A549 (cell line): ENCODE data around the gene CHST13. TPM values are rescaled to one million over a fixed set of nuclear protein-coding genes. Genes with fewer than 3 reads are reported as not detected.

Source experiments
- ATAC-seq, 2 experiments: fragments of 200-7000 bp in 1 of 2; fragments of >200 bp in 1 of 2; cut with Nextera tagmentation in 1 of 2; cut with Tn5 transposase in 1 of 2; 3 replicates each; pipeline versions ENCODE4 v1.8.0 to v1.9.1; 2018 to 2020; ENCODE audit warnings: mild to moderate bottlenecking in 1 of 2, moderate library complexity in 1 of 2
- CTCF ChIA-PET: fragments of 300-600 bp; sonication (Branson Sonifier 250); formaldehyde crosslinking; extraction: SDS; loops from one replicate; lab custom pipeline; 2021; ENCODE audit warnings: antibody characterized with exemption, inconsistent platforms; lab: Yijun Ruan, JAX
- POLR2A ChIA-PET: fragments of 350-600 bp; formaldehyde crosslinking; extraction: SDS; loops from one replicate; lab custom pipeline; 2021; ENCODE audit warnings: antibody characterized with exemption, inconsistent platforms; lab: Yijun Ruan, JAX
- DNase-seq, 2 experiments: peaks; one replicate each; pipeline versions ENCODE4 v3.0.0 to v3.0.0-alpha.2; 2011 to 2016; ENCODE audit warnings: low read depth in 1 of 2, low spot score in 1 of 2
- FAIRE-seq: peaks from 2 replicates; lab custom pipeline; 2011; peaks lifted over from hg19 to GRCh38; lab: Jason Lieb, UNC
- H3K27ac ChIP-seq, 2 experiments: fragments of >200 bp; sonication (Bioruptor Twin); formaldehyde crosslinking; 3 replicates each; pipeline ENCODE4 v1.5.1; 2016 to 2017
- H3K4me1 ChIP-seq: fragments of >200 bp; sonication (Bioruptor Twin); formaldehyde crosslinking; 3 replicates; pipeline ENCODE4 v1.6.1; 2016
- H3K4me2 ChIP-seq: fragments of >200 bp; sonication (Bioruptor Twin); formaldehyde crosslinking; 3 replicates; pipeline ENCODE4 v1.6.1; 2016
- H3K4me3 ChIP-seq: fragments of >200 bp; sonication (Bioruptor Twin); formaldehyde crosslinking; 3 replicates; pipeline ENCODE4 v1.5.1; 2016
- H3K9me3 ChIP-seq: fragments of >200 bp; sonication (Bioruptor Twin); formaldehyde crosslinking; 3 replicates; pipeline ENCODE4 v1.6.1; 2016
- ATOH8 ChIP-seq: fragments of 250-450 bp; sonication (Bioruptor Pico); IDR thresholded peaks from 2 replicates; pipeline ENCODE4 v1.5.0; 2020; ENCODE audit warnings: low read depth, mild to moderate bottlenecking, moderate library complexity
- CBX8 ChIP-seq: fragments of 200-600 bp; sonication (generic); IDR thresholded peaks from 2 replicates; pipeline ENCODE4 v1.6.1; 2016
- CEBPB ChIP-seq, 2 experiments: fragments of >200 bp in 1 of 2; sonication (Bioruptor Twin) in 1 of 2; formaldehyde crosslinking in 1 of 2; IDR thresholded peaks; 2 replicates each; pipeline ENCODE4 v1.6.1; 2012 to 2016
- EHF ChIP-seq: fragments of 250-450 bp; sonication (Bioruptor Pico); IDR thresholded peaks from 2 replicates; pipeline ENCODE4 v1.5.0; 2020; ENCODE audit warnings: mild to moderate bottlenecking
- ELK1 ChIP-seq: fragments of 150-350 bp; IDR thresholded peaks from 2 replicates; pipeline ENCODE4 v1.6.1; 2014; ENCODE audit warnings: low read depth, mild to moderate bottlenecking, low read length
- EP300 ChIP-seq, 2 experiments: fragments of >200 bp; sonication (Bioruptor Twin); formaldehyde crosslinking; IDR thresholded peaks; 2 replicates in 1 of 2; 3 replicates in 1 of 2; pipeline ENCODE4 v1.6.1; 2016 to 2017
- ESRRA ChIP-seq: fragments of 150-350 bp; IDR thresholded peaks from 2 replicates; pipeline ENCODE4 v1.6.1; 2014; ENCODE audit warnings: mild to moderate bottlenecking, low read length, borderline replicate concordance
- FOXS1 ChIP-seq: fragments of 250-450 bp; sonication (Bioruptor Pico); IDR thresholded peaks from 2 replicates; pipeline ENCODE4 v1.5.0; 2020; ENCODE audit warnings: mild to moderate bottlenecking, moderate library complexity
- HES2 ChIP-seq: fragments of >200 bp; sonication (Bioruptor Twin); formaldehyde crosslinking; IDR thresholded peaks from 2 replicates; pipeline ENCODE4 v1.6.1; 2016
- JUNB ChIP-seq: fragments of >200 bp; sonication (Bioruptor Twin); formaldehyde crosslinking; IDR thresholded peaks from 2 replicates; pipeline ENCODE4 v1.6.1; 2016
- PHF8 ChIP-seq: fragments of 200-600 bp; sonication (generic); IDR thresholded peaks from 2 replicates; pipeline ENCODE4 v1.6.1; 2016; ENCODE audit warnings: low read depth, mild to moderate bottlenecking, antibody characterized with exemption, moderate library complexity, borderline replicate concordance
- SMC3 ChIP-seq: fragments of >200 bp; sonication (Bioruptor Twin); formaldehyde crosslinking; IDR thresholded peaks from 3 replicates; pipeline ENCODE4 v1.6.1; 2018; ENCODE audit warnings: inconsistent platforms
- ZFP36 ChIP-seq: fragments of 450-650 bp; IDR thresholded peaks from 2 replicates; pipeline ENCODE4 v1.6.1; 2014; ENCODE audit warnings: borderline replicate concordance; ENCODE audit not compliant: partially characterized antibody
- WGBS: methylation state at CpG from one replicate; pipeline ENCODE4 v1.1.6; 2017; ENCODE audit errors: missing lambda C conversion rate; 5-methylcytosine and 5-hydroxymethylcytosine counted together
- polyA plus RNA-seq, 4 experiments: library from polyadenylated mRNA; depleted of rRNA in 3 of 4; stranded (reverse); fragments of >200 nt; fragmentation: RNase III in 1 of 4; extraction: RNeasy Plus Mini Kit Qiagen cat#74134 plus additional on column Dnase treatment in 1 of 4; gene quantifications; 2 replicates in 3 of 4; 3 replicates in 1 of 4; pipeline ENCODE4 v1.2.3, GENCODE V29; 2011 to 2017
- TF ChIP-seq, protein P1 (sequence below): fragments of 200-600 bp; sonication (generic); IDR thresholded peaks from 2 replicates; pipeline ENCODE4 v1.6.1; 2016; ENCODE audit warnings: antibody characterized with exemption, mild to moderate bottlenecking, moderate library complexity
- TF ChIP-seq, protein P2 (sequence below): fragments of >200 bp; sonication (Bioruptor Twin); formaldehyde crosslinking; IDR thresholded peaks from 3 replicates; pipeline ENCODE4 v1.5.1; 2016

CHST13 gene
- polyA plus RNA-seq, 2 of the 4 experiments (the other 2 are of a cell fraction), result 0.30 to 0.59 TPM

- 98% methylated on average over 51 of the region's 101 CpGs for WGBS
- POLR2A ChIA-PET, result no interaction called here
- DNase-seq (no peak), ATAC-seq (no peak), FAIRE-seq (no peak)
- no peak for TF ChIP-seq SMC3
- TF ChIP-seq HES2, result no peak
- no peak for TF ChIP-seq CBX8
- TF ChIP-seq EHF (CRISPR knock-in tag), result no peak
- TF ChIP-seq ZFP36, result no peak
- TF ChIP-seq ATOH8 (CRISPR knock-in tag), result no peak
- no peak for TF ChIP-seq FOXS1 (CRISPR knock-in tag)
- TF ChIP-seq, protein P1, sequence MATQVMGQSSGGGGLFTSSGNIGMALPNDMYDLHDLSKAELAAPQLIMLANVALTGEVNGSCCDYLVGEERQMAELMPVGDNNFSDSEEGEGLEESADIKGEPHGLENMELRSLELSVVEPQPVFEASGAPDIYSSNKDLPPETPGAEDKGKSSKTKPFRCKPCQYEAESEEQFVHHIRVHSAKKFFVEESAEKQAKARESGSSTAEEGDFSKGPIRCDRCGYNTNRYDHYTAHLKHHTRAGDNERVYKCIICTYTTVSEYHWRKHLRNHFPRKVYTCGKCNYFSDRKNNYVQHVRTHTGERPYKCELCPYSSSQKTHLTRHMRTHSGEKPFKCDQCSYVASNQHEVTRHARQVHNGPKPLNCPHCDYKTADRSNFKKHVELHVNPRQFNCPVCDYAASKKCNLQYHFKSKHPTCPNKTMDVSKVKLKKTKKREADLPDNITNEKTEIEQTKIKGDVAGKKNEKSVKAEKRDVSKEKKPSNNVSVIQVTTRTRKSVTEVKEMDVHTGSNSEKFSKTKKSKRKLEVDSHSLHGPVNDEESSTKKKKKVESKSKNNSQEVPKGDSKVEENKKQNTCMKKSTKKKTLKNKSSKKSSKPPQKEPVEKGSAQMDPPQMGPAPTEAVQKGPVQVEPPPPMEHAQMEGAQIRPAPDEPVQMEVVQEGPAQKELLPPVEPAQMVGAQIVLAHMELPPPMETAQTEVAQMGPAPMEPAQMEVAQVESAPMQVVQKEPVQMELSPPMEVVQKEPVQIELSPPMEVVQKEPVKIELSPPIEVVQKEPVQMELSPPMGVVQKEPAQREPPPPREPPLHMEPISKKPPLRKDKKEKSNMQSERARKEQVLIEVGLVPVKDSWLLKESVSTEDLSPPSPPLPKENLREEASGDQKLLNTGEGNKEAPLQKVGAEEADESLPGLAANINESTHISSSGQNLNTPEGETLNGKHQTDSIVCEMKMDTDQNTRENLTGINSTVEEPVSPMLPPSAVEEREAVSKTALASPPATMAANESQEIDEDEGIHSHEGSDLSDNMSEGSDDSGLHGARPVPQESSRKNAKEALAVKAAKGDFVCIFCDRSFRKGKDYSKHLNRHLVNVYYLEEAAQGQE, result no peak
- no peak for TF ChIP-seq CEBPB (IDR thresholded peaks at IDR 0.05)
- no peak for TF ChIP-seq JUNB
- TF ChIP-seq ELK1, result no peak
- no peak for TF ChIP-seq EP300 (IDR thresholded peaks at IDR 0.05)
- TF ChIP-seq, protein P2, sequence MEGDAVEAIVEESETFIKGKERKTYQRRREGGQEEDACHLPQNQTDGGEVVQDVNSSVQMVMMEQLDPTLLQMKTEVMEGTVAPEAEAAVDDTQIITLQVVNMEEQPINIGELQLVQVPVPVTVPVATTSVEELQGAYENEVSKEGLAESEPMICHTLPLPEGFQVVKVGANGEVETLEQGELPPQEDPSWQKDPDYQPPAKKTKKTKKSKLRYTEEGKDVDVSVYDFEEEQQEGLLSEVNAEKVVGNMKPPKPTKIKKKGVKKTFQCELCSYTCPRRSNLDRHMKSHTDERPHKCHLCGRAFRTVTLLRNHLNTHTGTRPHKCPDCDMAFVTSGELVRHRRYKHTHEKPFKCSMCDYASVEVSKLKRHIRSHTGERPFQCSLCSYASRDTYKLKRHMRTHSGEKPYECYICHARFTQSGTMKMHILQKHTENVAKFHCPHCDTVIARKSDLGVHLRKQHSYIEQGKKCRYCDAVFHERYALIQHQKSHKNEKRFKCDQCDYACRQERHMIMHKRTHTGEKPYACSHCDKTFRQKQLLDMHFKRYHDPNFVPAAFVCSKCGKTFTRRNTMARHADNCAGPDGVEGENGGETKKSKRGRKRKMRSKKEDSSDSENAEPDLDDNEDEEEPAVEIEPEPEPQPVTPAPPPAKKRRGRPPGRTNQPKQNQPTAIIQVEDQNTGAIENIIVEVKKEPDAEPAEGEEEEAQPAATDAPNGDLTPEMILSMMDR, result no peak
- no peak for TF ChIP-seq ESRRA
- Histone ChIP-seq H3K27ac (no peak overlapping the region), H3K4me2 (no peak overlapping the region), H3K4me1 (peaks cover 10% of the 10 kb centered on the region; the same call in 1 of the 3 replicates), H3K9me3 (no peaks in the 10 kb centered on the region), H3K4me3 (no peak overlapping the region)
- CTCF ChIA-PET, result no interaction called here
Observed at GRCh38 chr3:126541628-126542339, 17.8 kb downstream of the CHST13 start.

DNA sequence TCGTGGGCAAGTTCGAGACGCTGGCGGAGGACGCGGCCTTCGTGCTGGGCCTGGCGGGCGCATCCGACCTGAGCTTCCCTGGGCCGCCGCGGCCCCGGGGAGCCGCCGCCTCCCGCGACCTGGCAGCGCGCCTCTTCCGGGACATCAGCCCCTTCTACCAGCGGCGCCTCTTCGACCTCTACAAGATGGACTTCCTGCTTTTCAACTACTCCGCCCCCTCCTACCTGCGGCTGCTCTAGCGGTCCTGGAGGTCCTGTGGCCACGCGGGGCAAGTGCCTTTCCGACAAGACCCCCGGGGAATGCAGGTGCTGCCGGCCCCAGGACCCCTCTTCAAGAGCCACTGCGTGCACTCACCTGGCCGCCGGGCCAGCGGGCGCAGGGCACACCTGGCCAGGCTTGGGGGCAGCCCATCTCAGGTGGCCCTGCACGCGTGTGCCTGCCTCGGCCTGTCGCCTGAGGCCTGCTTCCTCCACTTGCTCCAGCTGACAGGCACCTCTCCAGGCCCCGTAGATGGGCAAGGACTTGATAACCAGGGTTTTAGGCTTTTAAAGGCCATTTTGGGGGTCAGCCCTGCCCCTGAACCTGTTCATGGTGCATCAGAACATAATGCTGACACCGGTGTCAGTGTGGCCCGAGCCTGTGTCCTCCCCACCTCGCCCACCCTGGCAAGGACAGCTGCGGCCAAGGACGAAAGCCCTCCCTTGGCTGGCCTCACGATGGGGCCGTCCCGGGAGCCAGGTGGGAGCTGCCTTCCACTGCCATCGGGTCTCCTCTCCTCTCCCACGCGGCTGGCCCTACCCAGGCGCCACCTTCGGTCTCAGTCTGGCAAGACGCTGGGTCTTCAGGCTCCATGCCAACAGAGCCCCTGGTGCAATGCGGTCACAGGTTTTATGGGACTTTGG lies 18.6 kb downstream of the CHST13 start:
- no peak overlapping the region for H3K4me3 ChIP-seq
- H3K4me1 ChIP-seq, result peaks cover 10% of the 10 kb centered on the region; the same call in 1 of the 3 replicates
- TF ChIP-seq PHF8 (no peak), CBX8 (no peak), FOXS1 (CRISPR knock-in tag) (no peak), SMC3 (no peak)
- TF ChIP-seq, all 56 proteins: peak for 0
- ATAC-seq, result no peak
- CTCF ChIA-PET, result no interaction called here
- H3K27ac ChIP-seq, result no peak overlapping the region
- no peak for DNase-seq
- no peaks in the 10 kb centered on the region for H3K9me3 ChIP-seq
- FAIRE-seq, result no peak
- H3K4me2 ChIP-seq, result no peak overlapping the region
- WGBS, result 91% methylated on average over 44 of the region's 57 CpGs
- POLR2A ChIA-PET, result no interaction called here
